CD4-positive, alpha-beta T cell treated with Interleukin-12 subunit alpha and Interleukin-12 subunit beta, for 1 hour (primary cell): ENCODE measurements around the gene CSNK2A1.

Experiments used
- DNase-seq: peaks from one replicate; pipeline ENCODE4 v3.0.0-alpha.2; 2020

CSNK2A1 gene

GRCh38 chr20:563187-563586 lies 19.6 kb upstream of the CSNK2A1 start:
- no peak for DNase-seq

- DNase-seq, result no peak
Observed at GRCh38 chr20:562232-562897, 18.8 kb upstream of the CSNK2A1 start.

- DNase-seq, result peak; percentile 45
Observed at GRCh38 chr20:561437-562231, 18.0 kb upstream of the CSNK2A1 start.

GRCh38 chr20:560680-561079 lies 17.1 kb upstream of the CSNK2A1 start:
- no peak for DNase-seq

- no peak for DNase-seq
Observed at GRCh38 chr20:558117-558516, 14.5 kb upstream of the CSNK2A1 start.

- no peak for DNase-seq
Observed at GRCh38 chr20:556984-557383, 13.4 kb upstream of the CSNK2A1 start.

GRCh38 chr20:555976-556385 lies 12.4 kb upstream of the CSNK2A1 start:
- DNase-seq, result no peak

- DNase-seq, result no peak
Observed at GRCh38 chr20:550611-551010, 7.0 kb upstream of the CSNK2A1 start.

GRCh38 chr20:549722-550496 lies 6.3 kb upstream of the CSNK2A1 start:
- DNase-seq, result no peak

GRCh38 chr20:548906-549305 lies 5.3 kb upstream of the CSNK2A1 start:
- no peak for DNase-seq

- DNase-seq, result no peak
Observed at GRCh38 chr20:547394-547793, 3.8 kb upstream of the CSNK2A1 start.

GRCh38 chr20:546353-546752 lies 2.8 kb upstream of the CSNK2A1 start:
- no peak for DNase-seq

- DNase-seq, result no peak
Observed at GRCh38 chr20:544153-544725, 649 bp upstream of the CSNK2A1 start.

- DNase-seq, result no peak
Observed at GRCh38 chr20:542777-543368, 717 bp downstream of the CSNK2A1 start.

GRCh38 chr20:540391-541201 lies 3.0 kb downstream of the CSNK2A1 start:
- no peak for DNase-seq

GRCh38 chr20:539848-540247 lies 3.7 kb downstream of the CSNK2A1 start:
- no peak for DNase-seq

- DNase-seq, result no peak
Observed at GRCh38 chr20:539191-539590, 4.4 kb downstream of the CSNK2A1 start.

- DNase-seq, result no peak
Observed at GRCh38 chr20:537983-538382, 5.6 kb downstream of the CSNK2A1 start.

GRCh38 chr20:536426-537010 lies 7.1 kb downstream of the CSNK2A1 start:
- DNase-seq, result no peak

- no peak for DNase-seq
Observed at GRCh38 chr20:535958-536357, 7.6 kb downstream of the CSNK2A1 start.

- DNase-seq, result no peak
Observed at GRCh38 chr20:533526-533925, 10.1 kb downstream of the CSNK2A1 start.

- no peak for DNase-seq
Observed at GRCh38 chr20:532530-532929, 11.1 kb downstream of the CSNK2A1 start.
